Activated naive CD8-positive, alpha-beta T cell treated with anti-CD3 and anti-CD28 coated beads, Interleukin-2, amount 50 U/mL, for 24 hours (primary cell): ENCODE data around the gene ATP11B.

Experiments
- ATAC-seq: fragments of 150-1000 bp; cut with Tn5 transposase; one replicate; pipeline ENCODE4 v1.10.0; 2021
- DNase-seq: peaks from one replicate; pipeline ENCODE4 v3.0.0; 2021
- H3K27ac Mint-ChIP-seq: one replicate; pipeline ENCODE4 v1.8.0; 2021; ENCODE audit warnings: mild to moderate bottlenecking, mixed read lengths
- H3K27me3 Mint-ChIP-seq: one replicate; pipeline ENCODE4 v1.8.0; 2021; ENCODE audit warnings: mixed read lengths
- H3K36me3 Mint-ChIP-seq: one replicate; pipeline ENCODE4 v1.8.0; 2021; ENCODE audit warnings: low read depth, mixed read lengths
- H3K4me1 Mint-ChIP-seq: one replicate; pipeline ENCODE4 v1.8.0; 2021; ENCODE audit warnings: mixed read lengths
- H3K4me3 Mint-ChIP-seq: one replicate; pipeline ENCODE4 v1.8.0; 2021; ENCODE audit warnings: mild to moderate bottlenecking, moderate library complexity, mixed read lengths
- H3K9me3 Mint-ChIP-seq: one replicate; pipeline ENCODE4 v1.8.0; 2021; ENCODE audit warnings: mixed read lengths

The ATP11B gene

GRCh38 chr3:182792901-182793662 is at the start of gene ATP11B:
Gene ATP11B, plus strand, starts transcription at chr3:182793504. Its CDS starts 256 bp downstream, at chr3:182793760.
- Mint-ChIP-seq H3K27ac (peak within 1 kb of the TSS; percentile 94), H3K36me3 (peaks cover 4% of the 10 kb centered on the region), H3K4me3 (peak within 1 kb of the TSS; percentile 95), H3K27me3 (no peaks in the 10 kb centered on the region), H3K4me1 (peaks cover 35% of the 10 kb centered on the region), H3K9me3 (no peaks in the 10 kb centered on the region)
- DNase-seq: peak; percentile 84
- peak; percentile 66 for ATAC-seq

GRCh38 chr3:182746959-182747358 is 46.3 kb upstream of the ATP11B start:
- DNase-seq (no peak), ATAC-seq (no peak)
- Mint-ChIP-seq H3K27me3 (no peaks in the 10 kb centered on the region), H3K9me3 (no peaks in the 10 kb centered on the region), H3K36me3 (no peaks in the 10 kb centered on the region), H3K4me3 (no peak overlapping the region), H3K4me1 (no peaks in the 10 kb centered on the region), H3K27ac (no peak overlapping the region)

GRCh38 chr3:182755308-182755707 is 38.0 kb upstream of the ATP11B start:
- DNase-seq (no peak), ATAC-seq (no peak)
- Mint-ChIP-seq H3K27ac (no peak overlapping the region), H3K9me3 (no peaks in the 10 kb centered on the region), H3K27me3 (peaks cover 4% of the 10 kb centered on the region), H3K4me3 (no peak overlapping the region), H3K36me3 (no peaks in the 10 kb centered on the region), H3K4me1 (no peaks in the 10 kb centered on the region)

GRCh38 chr3:182755712-182756111 is 37.6 kb upstream of the ATP11B start:
- no peak overlapping the region for H3K27ac Mint-ChIP-seq
- no peaks in the 10 kb centered on the region for H3K4me1 Mint-ChIP-seq
- H3K27me3 Mint-ChIP-seq: peaks cover 4% of the 10 kb centered on the region
- H3K36me3 Mint-ChIP-seq: no peaks in the 10 kb centered on the region
- DNase-seq (no peak), ATAC-seq (no peak)
- H3K4me3 Mint-ChIP-seq: no peak overlapping the region
- no peaks in the 10 kb centered on the region for H3K9me3 Mint-ChIP-seq

GRCh38 chr3:182760576-182761164 is 32.6 kb upstream of the ATP11B start:
- no peaks in the 10 kb centered on the region for H3K36me3 Mint-ChIP-seq
- H3K27me3 Mint-ChIP-seq: peaks cover 9% of the 10 kb centered on the region
- H3K4me1 Mint-ChIP-seq: no peaks in the 10 kb centered on the region
- H3K4me3 Mint-ChIP-seq: no peak overlapping the region
- H3K27ac Mint-ChIP-seq: no peak overlapping the region
- no peaks in the 10 kb centered on the region for H3K9me3 Mint-ChIP-seq
- no peak for DNase-seq
- no peak for ATAC-seq

GRCh38 chr3:182763896-182764295 is 29.4 kb upstream of the ATP11B start:
- H3K4me1 Mint-ChIP-seq: no peaks in the 10 kb centered on the region
- no peaks in the 10 kb centered on the region for H3K9me3 Mint-ChIP-seq
- H3K4me3 Mint-ChIP-seq: no peak overlapping the region
- DNase-seq (no peak), ATAC-seq (no peak)
- H3K27me3 Mint-ChIP-seq: peaks cover 9% of the 10 kb centered on the region
- no peaks in the 10 kb centered on the region for H3K36me3 Mint-ChIP-seq
- H3K27ac Mint-ChIP-seq: no peak overlapping the region

GRCh38 chr3:182765287-182765686 is 28.0 kb upstream of the ATP11B start:
- no peaks in the 10 kb centered on the region for H3K9me3 Mint-ChIP-seq
- no peak overlapping the region for H3K4me3 Mint-ChIP-seq
- H3K4me1 Mint-ChIP-seq: no peaks in the 10 kb centered on the region
- no peak for DNase-seq
- H3K36me3 Mint-ChIP-seq: no peaks in the 10 kb centered on the region
- ATAC-seq: no peak
- H3K27me3 Mint-ChIP-seq: peaks cover 6% of the 10 kb centered on the region
- no peak overlapping the region for H3K27ac Mint-ChIP-seq

GRCh38 chr3:182766099-182766498 is 27.2 kb upstream of the ATP11B start:
- DNase-seq: no peak
- Mint-ChIP-seq H3K9me3 (no peaks in the 10 kb centered on the region), H3K27me3 (peaks cover 6% of the 10 kb centered on the region), H3K4me1 (no peaks in the 10 kb centered on the region), H3K36me3 (no peaks in the 10 kb centered on the region), H3K27ac (no peak overlapping the region), H3K4me3 (no peak overlapping the region)
- no peak for ATAC-seq

GRCh38 chr3:182768413-182768812 is 24.9 kb upstream of the ATP11B start:
- DNase-seq (no peak), ATAC-seq (no peak)
- H3K9me3 Mint-ChIP-seq: no peaks in the 10 kb centered on the region
- H3K4me1 Mint-ChIP-seq: no peaks in the 10 kb centered on the region
- no peaks in the 10 kb centered on the region for H3K36me3 Mint-ChIP-seq
- no peak overlapping the region for H3K4me3 Mint-ChIP-seq
- H3K27ac Mint-ChIP-seq: no peak overlapping the region
- H3K27me3 Mint-ChIP-seq: peaks cover 3% of the 10 kb centered on the region

- H3K4me1 Mint-ChIP-seq: no peaks in the 10 kb centered on the region
- ATAC-seq (no peak), DNase-seq (no peak)
- peaks cover 2% of the 10 kb centered on the region for H3K9me3 Mint-ChIP-seq
- no peak overlapping the region for H3K27ac Mint-ChIP-seq
- no peak overlapping the region for H3K4me3 Mint-ChIP-seq
- H3K27me3 Mint-ChIP-seq: no peaks in the 10 kb centered on the region
- H3K36me3 Mint-ChIP-seq: no peaks in the 10 kb centered on the region
Measured at GRCh38 chr3:182769673-182770072, 23.6 kb upstream of the ATP11B start.

- DNase-seq: no peak
- Mint-ChIP-seq H3K27ac (no peak overlapping the region), H3K9me3 (no peaks in the 10 kb centered on the region), H3K4me1 (peaks cover 8% of the 10 kb centered on the region), H3K36me3 (no peaks in the 10 kb centered on the region), H3K27me3 (peaks cover 11% of the 10 kb centered on the region), H3K4me3 (no peak overlapping the region)
- ATAC-seq: no peak
Measured at GRCh38 chr3:182782149-182782548, 11.2 kb upstream of the ATP11B start.

GRCh38 chr3:182783106-182783505 is 10.2 kb upstream of the ATP11B start:
- Mint-ChIP-seq H3K9me3 (no peaks in the 10 kb centered on the region), H3K27ac (no peak overlapping the region), H3K4me1 (peaks cover 9% of the 10 kb centered on the region), H3K36me3 (no peaks in the 10 kb centered on the region), H3K4me3 (no peak overlapping the region), H3K27me3 (peaks cover 11% of the 10 kb centered on the region)
- DNase-seq (no peak), ATAC-seq (no peak)

GRCh38 chr3:182784542-182784941 is 8.8 kb upstream of the ATP11B start:
- peaks cover 11% of the 10 kb centered on the region for H3K27me3 Mint-ChIP-seq
- DNase-seq: no peak
- no peak overlapping the region for H3K4me3 Mint-ChIP-seq
- no peak overlapping the region for H3K27ac Mint-ChIP-seq
- peaks cover 12% of the 10 kb centered on the region for H3K4me1 Mint-ChIP-seq
- H3K36me3 Mint-ChIP-seq: no peaks in the 10 kb centered on the region
- no peaks in the 10 kb centered on the region for H3K9me3 Mint-ChIP-seq
- no peak for ATAC-seq

- Mint-ChIP-seq H3K27ac (no peak overlapping the region), H3K27me3 (peaks cover 11% of the 10 kb centered on the region), H3K9me3 (no peaks in the 10 kb centered on the region), H3K4me3 (no peak overlapping the region), H3K4me1 (peaks cover 12% of the 10 kb centered on the region), H3K36me3 (no peaks in the 10 kb centered on the region)
- ATAC-seq (no peak), DNase-seq (no peak)
Measured at GRCh38 chr3:182785142-182785541, 8.2 kb upstream of the ATP11B start.

GRCh38 chr3:182785756-182786155 is 7.5 kb upstream of the ATP11B start:
- Mint-ChIP-seq H3K4me1 (peaks cover 12% of the 10 kb centered on the region), H3K27me3 (peaks cover 11% of the 10 kb centered on the region), H3K9me3 (no peaks in the 10 kb centered on the region), H3K4me3 (no peak overlapping the region), H3K36me3 (no peaks in the 10 kb centered on the region), H3K27ac (no peak overlapping the region)
- ATAC-seq (no peak), DNase-seq (no peak)
